H1 (cell line): ENCODE data around the gene DCX. TPM values are rescaled to one million over a fixed set of nuclear protein-coding genes. Genes with fewer than 3 reads are reported as not detected.

Experiments
- polyA plus RNA-seq, 7 experiments: library from polyadenylated mRNA; depleted of rRNA in 3 of 7; stranded (reverse) in 5 of 7; unstranded in 2 of 7; fragments of >200 nt in 5 of 7; fragments of 200-250 nt in 2 of 7; gene quantifications; 1 replicate in 5 of 7; 2 replicates in 1 of 7; 4 replicates in 1 of 7; pipeline versions ENCODE4 v1.2.1 to v1.2.3, GENCODE V29; 2011 to 2013; ENCODE audit warnings: missing spikeins in 2 of 7, mixed read lengths in 2 of 7
- total RNA-seq: library from RNA; stranded (reverse); fragmentation: NEBNext Ultra II Directional; extraction: Animal tissue kit (Norgen Biotek cat#: 25700); gene quantifications from 2 replicates; pipeline ENCODE4 v1.2.1, GENCODE V29; 2021
- TF ChIP-seq, protein P1 (sequence below): fragments of 300-600 bp; sonication (generic); IDR thresholded peaks from 2 replicates; pipeline ENCODE4 v1.7.1; 2012; ENCODE audit warnings: low read length, moderate library complexity, mild to moderate bottlenecking, inconsistent platforms; ENCODE audit not compliant: insufficient replicate concordance

Gene DCX
- total and polyA plus RNA-seq, 2 of the 8 experiments (the other 6 are each of a cell fraction or from before 2014, with no cell fraction given): 1.3 to 3.3 TPM

DNA sequence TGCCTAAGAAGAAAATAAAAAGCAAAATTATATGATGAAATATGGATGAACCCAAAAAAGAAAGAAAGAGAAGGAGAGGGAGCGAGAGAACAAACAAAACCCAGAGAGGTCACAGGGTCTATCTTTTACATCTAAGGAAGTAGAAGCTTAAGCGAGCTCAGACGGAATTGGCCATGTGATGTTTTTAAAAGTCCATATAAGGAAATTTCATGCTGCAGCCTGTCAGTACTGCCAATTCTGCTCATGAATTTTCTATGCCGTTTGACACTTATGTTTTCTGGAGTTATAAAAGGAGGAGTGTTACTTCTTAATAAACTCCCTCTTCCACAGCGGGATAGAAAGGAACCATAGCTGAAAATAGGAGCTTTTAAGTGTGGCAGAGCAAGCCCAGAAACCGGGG, 32.9 kb upstream of the DCX start (continued):
- TF ChIP-seq, protein P1, sequence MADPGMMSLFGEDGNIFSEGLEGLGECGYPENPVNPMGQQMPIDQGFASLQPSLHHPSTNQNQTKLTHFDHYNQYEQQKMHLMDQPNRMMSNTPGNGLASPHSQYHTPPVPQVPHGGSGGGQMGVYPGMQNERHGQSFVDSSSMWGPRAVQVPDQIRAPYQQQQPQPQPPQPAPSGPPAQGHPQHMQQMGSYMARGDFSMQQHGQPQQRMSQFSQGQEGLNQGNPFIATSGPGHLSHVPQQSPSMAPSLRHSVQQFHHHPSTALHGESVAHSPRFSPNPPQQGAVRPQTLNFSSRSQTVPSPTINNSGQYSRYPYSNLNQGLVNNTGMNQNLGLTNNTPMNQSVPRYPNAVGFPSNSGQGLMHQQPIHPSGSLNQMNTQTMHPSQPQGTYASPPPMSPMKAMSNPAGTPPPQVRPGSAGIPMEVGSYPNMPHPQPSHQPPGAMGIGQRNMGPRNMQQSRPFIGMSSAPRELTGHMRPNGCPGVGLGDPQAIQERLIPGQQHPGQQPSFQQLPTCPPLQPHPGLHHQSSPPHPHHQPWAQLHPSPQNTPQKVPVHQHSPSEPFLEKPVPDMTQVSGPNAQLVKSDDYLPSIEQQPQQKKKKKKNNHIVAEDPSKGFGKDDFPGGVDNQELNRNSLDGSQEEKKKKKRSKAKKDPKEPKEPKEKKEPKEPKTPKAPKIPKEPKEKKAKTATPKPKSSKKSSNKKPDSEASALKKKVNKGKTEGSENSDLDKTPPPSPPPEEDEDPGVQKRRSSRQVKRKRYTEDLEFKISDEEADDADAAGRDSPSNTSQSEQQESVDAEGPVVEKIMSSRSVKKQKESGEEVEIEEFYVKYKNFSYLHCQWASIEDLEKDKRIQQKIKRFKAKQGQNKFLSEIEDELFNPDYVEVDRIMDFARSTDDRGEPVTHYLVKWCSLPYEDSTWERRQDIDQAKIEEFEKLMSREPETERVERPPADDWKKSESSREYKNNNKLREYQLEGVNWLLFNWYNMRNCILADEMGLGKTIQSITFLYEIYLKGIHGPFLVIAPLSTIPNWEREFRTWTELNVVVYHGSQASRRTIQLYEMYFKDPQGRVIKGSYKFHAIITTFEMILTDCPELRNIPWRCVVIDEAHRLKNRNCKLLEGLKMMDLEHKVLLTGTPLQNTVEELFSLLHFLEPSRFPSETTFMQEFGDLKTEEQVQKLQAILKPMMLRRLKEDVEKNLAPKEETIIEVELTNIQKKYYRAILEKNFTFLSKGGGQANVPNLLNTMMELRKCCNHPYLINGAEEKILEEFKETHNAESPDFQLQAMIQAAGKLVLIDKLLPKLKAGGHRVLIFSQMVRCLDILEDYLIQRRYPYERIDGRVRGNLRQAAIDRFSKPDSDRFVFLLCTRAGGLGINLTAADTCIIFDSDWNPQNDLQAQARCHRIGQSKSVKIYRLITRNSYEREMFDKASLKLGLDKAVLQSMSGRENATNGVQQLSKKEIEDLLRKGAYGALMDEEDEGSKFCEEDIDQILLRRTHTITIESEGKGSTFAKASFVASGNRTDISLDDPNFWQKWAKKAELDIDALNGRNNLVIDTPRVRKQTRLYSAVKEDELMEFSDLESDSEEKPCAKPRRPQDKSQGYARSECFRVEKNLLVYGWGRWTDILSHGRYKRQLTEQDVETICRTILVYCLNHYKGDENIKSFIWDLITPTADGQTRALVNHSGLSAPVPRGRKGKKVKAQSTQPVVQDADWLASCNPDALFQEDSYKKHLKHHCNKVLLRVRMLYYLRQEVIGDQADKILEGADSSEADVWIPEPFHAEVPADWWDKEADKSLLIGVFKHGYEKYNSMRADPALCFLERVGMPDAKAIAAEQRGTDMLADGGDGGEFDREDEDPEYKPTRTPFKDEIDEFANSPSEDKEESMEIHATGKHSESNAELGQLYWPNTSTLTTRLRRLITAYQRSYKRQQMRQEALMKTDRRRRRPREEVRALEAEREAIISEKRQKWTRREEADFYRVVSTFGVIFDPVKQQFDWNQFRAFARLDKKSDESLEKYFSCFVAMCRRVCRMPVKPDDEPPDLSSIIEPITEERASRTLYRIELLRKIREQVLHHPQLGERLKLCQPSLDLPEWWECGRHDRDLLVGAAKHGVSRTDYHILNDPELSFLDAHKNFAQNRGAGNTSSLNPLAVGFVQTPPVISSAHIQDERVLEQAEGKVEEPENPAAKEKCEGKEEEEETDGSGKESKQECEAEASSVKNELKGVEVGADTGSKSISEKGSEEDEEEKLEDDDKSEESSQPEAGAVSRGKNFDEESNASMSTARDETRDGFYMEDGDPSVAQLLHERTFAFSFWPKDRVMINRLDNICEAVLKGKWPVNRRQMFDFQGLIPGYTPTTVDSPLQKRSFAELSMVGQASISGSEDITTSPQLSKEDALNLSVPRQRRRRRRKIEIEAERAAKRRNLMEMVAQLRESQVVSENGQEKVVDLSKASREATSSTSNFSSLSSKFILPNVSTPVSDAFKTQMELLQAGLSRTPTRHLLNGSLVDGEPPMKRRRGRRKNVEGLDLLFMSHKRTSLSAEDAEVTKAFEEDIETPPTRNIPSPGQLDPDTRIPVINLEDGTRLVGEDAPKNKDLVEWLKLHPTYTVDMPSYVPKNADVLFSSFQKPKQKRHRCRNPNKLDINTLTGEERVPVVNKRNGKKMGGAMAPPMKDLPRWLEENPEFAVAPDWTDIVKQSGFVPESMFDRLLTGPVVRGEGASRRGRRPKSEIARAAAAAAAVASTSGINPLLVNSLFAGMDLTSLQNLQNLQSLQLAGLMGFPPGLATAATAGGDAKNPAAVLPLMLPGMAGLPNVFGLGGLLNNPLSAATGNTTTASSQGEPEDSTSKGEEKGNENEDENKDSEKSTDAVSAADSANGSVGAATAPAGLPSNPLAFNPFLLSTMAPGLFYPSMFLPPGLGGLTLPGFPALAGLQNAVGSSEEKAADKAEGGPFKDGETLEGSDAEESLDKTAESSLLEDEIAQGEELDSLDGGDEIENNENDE: no peak
